DOHH2 (cell line): ENCODE results near the gene CAMLG.
"Not testable (repeated sequence)": the region's sequence is repeated elsewhere in the genome, so short reads cannot be mapped to it uniquely, and the experiment has no call there.

ENCODE experiments used
- CTCF ChIP-seq: fragments of 200-600 bp; sonication (generic); IDR thresholded peaks from one replicate; pipeline ENCODE4 v1.5.1; 2014; ENCODE audit warnings: antibody characterized with exemption, mild to moderate bottlenecking, low read depth, low read length; ENCODE audit not compliant: poor library complexity, severe bottlenecking
- EZH2phosphoT487 ChIP-seq: fragments of 200-600 bp; sonication (generic); IDR thresholded peaks from 2 replicates; pipeline ENCODE4 v1.6.1; 2017; ENCODE audit warnings: borderline replicate concordance, mild to moderate bottlenecking, antibody characterized with exemption, low read length, moderate library complexity, mixed read lengths

GRCh38 chr5:134715466-134715865 lies 22.9 kb upstream of the CAMLG start:
- TF ChIP-seq CTCF, EZH2phosphoT487: not testable (repeated sequence)
